NT2/D1 (cell line): ENCODE data around the gene KCND3.

ENCODE experiments used
- DNase-seq: peaks from one replicate; pipeline ENCODE4 v3.0.0-alpha.2; 2011; ENCODE audit warnings: low read depth, low spot score
- H3K27me3 ChIP-seq: 2 replicates; pipeline ENCODE4 v1.6.0; 2011; ENCODE audit warnings: mild to moderate bottlenecking; ENCODE audit not compliant: insufficient read length, insufficient read depth
- H3K36me3 ChIP-seq: 2 replicates; pipeline ENCODE4 v1.6.1; 2011; ENCODE audit warnings: mild to moderate bottlenecking, low read length, mixed read lengths; ENCODE audit not compliant: insufficient read depth, insufficient read length
- H3K4me1 ChIP-seq: 2 replicates; pipeline ENCODE4 v1.5.1; 2011; ENCODE audit not compliant: insufficient read depth, insufficient read length
- H3K4me3 ChIP-seq: 2 replicates; pipeline ENCODE4 v1.5.1; 2011; ENCODE audit warnings: low read depth; ENCODE audit not compliant: insufficient read length
- H3K9ac ChIP-seq: 2 replicates; pipeline ENCODE4 v1.6.0; 2011; ENCODE audit warnings: low read depth; ENCODE audit not compliant: insufficient read length
- H3K9me3 ChIP-seq: 2 replicates; pipeline ENCODE4 v1.5.1; 2011; ENCODE audit warnings: mild to moderate bottlenecking, low read length; ENCODE audit not compliant: insufficient read depth
- SUZ12 ChIP-seq: IDR thresholded peaks from 2 replicates; pipeline ENCODE4 v1.6.1; 2011; ENCODE audit not compliant: insufficient read length, insufficient read depth; ENCODE audit errors: extremely low read depth
- YY1 ChIP-seq: IDR thresholded peaks from 2 replicates; pipeline ENCODE4 v1.6.1; 2011; ENCODE audit not compliant: insufficient read length, insufficient read depth
- ZNF274 ChIP-seq: IDR thresholded peaks from 2 replicates; pipeline ENCODE4 v1.6.1; 2011; ENCODE audit warnings: mild to moderate bottlenecking, low read depth, low read length

Gene KCND3

DNA sequence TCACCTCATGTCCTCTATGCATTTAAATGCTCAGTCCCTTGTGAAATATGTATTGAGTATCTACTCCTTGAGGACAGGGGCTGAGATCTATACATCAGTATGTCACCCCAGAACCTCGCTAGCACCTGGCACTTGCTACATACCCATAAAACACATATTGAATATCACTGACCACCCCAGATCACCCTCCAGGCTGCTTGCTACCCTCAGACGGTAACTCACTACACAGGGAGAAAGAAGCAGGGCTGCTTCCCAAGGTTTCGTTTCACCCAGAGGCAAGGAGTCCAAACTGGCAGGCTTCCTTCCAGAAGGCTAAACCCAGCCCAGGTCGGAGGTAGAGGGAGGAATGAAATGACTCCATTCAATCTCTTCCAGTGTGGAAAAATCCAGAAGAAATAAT lies 258.8 kb downstream of the KCND3 start:
- no peak for DNase-seq
- no peak for TF ChIP-seq ZNF274
- no peak for TF ChIP-seq YY1
- TF ChIP-seq SUZ12 = no peak
- H3K4me1 ChIP-seq = peaks cover 17% of the 10 kb centered on the region
- H3K9ac ChIP-seq = no peak overlapping the region
- H3K36me3 ChIP-seq = peaks cover 17% of the 10 kb centered on the region
- H3K4me3 ChIP-seq = no peak overlapping the region
- no peaks in the 10 kb centered on the region for H3K9me3 ChIP-seq
- peaks cover 3% of the 10 kb centered on the region for H3K27me3 ChIP-seq

GRCh38 chr1:111729946-111730681 lies 259.4 kb downstream of the KCND3 start:
- H3K27me3 ChIP-seq = peaks cover 3% of the 10 kb centered on the region
- no peak overlapping the region for H3K9ac ChIP-seq
- H3K4me1 ChIP-seq = peaks cover 17% of the 10 kb centered on the region
- no peak for TF ChIP-seq YY1
- TF ChIP-seq ZNF274 = no peak
- no peak for TF ChIP-seq SUZ12
- no peak overlapping the region for H3K4me3 ChIP-seq
- no peaks in the 10 kb centered on the region for H3K9me3 ChIP-seq
- peaks cover 17% of the 10 kb centered on the region for H3K36me3 ChIP-seq
- DNase-seq = no peak

DNA sequence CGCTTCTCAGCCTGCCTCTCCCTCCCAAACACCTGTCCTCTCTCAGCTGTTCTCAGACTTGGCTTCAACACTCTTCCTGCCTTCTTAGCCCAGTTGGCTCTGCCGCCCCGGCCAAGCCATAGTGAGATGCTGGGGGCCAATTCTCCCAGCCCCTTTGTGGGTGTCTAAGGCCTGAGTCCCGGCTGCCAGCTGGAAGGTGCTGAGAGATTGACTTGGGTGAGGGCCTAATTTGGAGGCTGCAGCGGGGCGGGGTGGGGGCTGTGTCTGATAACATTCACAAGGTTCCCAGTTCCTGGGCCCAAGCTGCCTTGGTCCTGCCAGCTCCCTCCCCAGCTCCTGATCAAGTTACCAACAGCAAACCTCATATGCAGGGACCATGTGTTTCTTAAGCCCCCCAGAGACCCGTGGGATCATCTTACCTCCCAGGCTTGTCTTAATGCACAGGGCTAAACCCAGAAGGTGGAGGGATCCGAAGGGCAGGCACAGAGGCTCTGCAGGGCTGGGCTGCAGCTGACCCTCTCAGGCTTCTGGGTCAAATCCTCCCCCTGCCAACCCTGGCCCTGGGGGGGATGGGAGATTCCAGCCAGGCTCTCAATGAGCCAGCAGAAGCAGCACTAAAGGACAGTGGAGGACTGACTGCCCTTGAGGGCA lies 260.1 kb downstream of the KCND3 start:
- no peak for DNase-seq
- no peaks in the 10 kb centered on the region for H3K9me3 ChIP-seq
- peaks cover 17% of the 10 kb centered on the region for H3K4me1 ChIP-seq
- peaks cover 12% of the 10 kb centered on the region for H3K36me3 ChIP-seq
- H3K4me3 ChIP-seq = no peak overlapping the region
- TF ChIP-seq YY1 (no peak), ZNF274 (no peak), SUZ12 (no peak)
- peaks cover under 1% of the 10 kb centered on the region for H3K27me3 ChIP-seq
- H3K9ac ChIP-seq = peak overlapping the region; percentile 7

DNA sequence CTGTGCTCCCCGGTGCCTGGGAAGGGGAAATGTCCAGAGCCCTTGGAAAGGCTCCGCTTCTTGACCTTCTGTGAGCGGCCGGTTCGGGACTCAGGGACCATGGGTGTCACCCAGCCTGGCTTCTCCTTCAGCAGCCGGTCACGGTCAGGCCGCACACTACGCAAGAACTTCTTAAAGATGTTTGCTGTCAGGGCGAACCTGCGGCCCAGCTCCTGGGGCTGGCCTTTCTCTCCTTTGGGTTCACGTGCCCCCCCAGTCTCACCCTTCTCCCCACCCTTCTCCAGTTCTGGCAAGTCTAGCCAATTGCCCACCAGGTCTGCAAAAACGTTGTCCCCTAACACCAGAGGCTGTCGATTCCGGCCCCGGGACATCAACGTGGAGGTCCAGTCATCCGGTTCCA lies 262.4 kb downstream of the KCND3 start:
- TF ChIP-seq YY1 (no peak), ZNF274 (no peak), SUZ12 (no peak)
- H3K9me3 ChIP-seq = no peaks in the 10 kb centered on the region
- no peak overlapping the region for H3K9ac ChIP-seq
- H3K36me3 ChIP-seq = peaks cover 12% of the 10 kb centered on the region
- H3K4me1 ChIP-seq = peaks cover 16% of the 10 kb centered on the region
- no peak for DNase-seq
- no peaks in the 10 kb centered on the region for H3K27me3 ChIP-seq
- H3K4me3 ChIP-seq = no peak overlapping the region

DNA sequence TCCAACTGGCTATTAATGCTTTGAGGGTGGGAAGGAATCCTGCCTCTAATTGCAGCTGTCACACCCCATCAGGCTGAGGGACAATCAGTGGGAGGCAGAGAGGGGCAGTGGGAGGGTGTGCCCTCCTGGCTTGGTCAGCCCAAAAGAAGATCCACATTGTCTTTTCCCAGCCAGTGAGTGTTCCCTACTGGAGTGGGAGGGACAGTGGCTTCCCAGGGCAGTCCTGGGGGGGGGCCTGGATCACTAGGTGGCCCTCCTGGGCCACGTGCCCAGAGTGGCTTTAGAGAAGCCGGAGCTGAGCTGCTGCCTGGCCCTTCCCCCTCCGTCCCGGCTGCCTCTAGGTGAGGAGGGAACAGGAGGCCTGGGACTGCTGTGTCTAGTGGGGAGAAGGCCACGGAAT lies 264.3 kb downstream of the KCND3 start:
- H3K4me1 ChIP-seq = peaks cover 23% of the 10 kb centered on the region
- DNase-seq = no peak
- peaks cover 5% of the 10 kb centered on the region for H3K36me3 ChIP-seq
- H3K27me3 ChIP-seq = no peaks in the 10 kb centered on the region
- H3K9me3 ChIP-seq = no peaks in the 10 kb centered on the region
- no peak for TF ChIP-seq SUZ12
- no peak for TF ChIP-seq ZNF274
- no peak for TF ChIP-seq YY1
- no peak overlapping the region for H3K9ac ChIP-seq
- H3K4me3 ChIP-seq = no peak overlapping the region

DNA sequence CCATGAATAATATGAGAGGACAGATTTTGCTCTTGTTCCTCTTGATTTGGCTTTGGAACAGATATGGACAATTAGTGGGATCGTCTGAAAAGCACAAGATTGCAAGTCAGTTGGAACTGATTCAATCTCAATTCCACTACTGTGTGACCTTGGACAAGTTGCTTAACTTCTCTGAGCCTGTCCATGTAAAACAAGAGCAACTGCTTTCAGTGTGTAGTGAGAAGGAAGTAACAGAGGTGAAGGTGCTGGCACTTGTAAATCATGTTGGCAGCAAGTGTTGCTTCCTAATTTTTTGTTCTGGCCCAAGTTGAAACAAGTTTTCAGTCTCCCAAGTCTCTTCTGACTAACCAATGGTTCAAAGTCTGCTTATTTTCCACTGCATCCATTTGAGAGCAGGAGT lies 265.6 kb downstream of the KCND3 start:
- TF ChIP-seq YY1 = no peak
- no peak overlapping the region for H3K4me3 ChIP-seq
- peaks cover 25% of the 10 kb centered on the region for H3K4me1 ChIP-seq

GRCh38 chr1:111723091-111723806 lies 266.2 kb downstream of the KCND3 start:
- DNase-seq = no peak
- Histone ChIP-seq H3K4me3 (no peak overlapping the region), H3K27me3 (no peaks in the 10 kb centered on the region), H3K9ac (no peak overlapping the region), H3K36me3 (peaks cover 5% of the 10 kb centered on the region), H3K9me3 (no peaks in the 10 kb centered on the region), H3K4me1 (peaks cover 25% of the 10 kb centered on the region)
- TF ChIP-seq SUZ12 (no peak), YY1 (no peak), ZNF274 (no peak)

More for the DNA sequence above, 265.6 kb downstream of the KCND3 start:
- no peak for DNase-seq
- Histone ChIP-seq H3K9me3 (no peaks in the 10 kb centered on the region), H3K36me3 (peaks cover 5% of the 10 kb centered on the region), H3K27me3 (no peaks in the 10 kb centered on the region), H3K9ac (no peak overlapping the region)
